ENCODE data around the gene OR6J1.

Gene OR6J1

DNA sequence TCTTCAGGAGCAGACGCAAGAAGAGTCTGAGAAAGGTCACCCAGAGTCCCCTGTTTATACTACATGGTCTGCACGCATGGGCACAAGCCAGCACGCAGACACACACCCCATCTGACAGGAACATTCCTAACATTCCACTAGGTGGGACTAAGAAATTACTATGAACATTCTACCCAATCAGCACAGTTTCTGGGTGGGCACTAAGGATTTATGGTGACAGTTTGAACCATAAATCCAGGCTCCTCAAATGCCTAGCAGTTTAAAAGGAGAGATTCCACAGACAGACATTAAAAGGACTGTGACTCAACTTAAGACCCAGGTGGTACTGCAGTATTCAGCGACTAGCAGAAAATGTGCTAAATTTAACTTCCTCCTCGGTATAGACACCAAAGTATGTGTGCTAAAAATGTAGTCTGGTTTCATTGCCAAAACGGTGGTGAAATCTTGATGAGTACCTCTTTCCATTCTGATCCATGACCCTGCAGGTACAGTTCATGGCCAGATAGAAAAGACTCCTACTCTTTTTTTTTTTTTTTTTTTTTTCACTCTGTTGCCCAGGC lies 29.8 kb downstream of the OR6J1 start:
- H3K27ac ChIP-seq (replicated peaks), result no peak overlapping the region
- no peak for TF ChIP-seq GABPA (IDR thresholded peaks at IDR 0.05; ENCODE audit: low read depth)
- no peak for TF ChIP-seq SPI1 (IDR thresholded peaks at IDR 0.05; ENCODE audit: borderline replicate concordance, low read depth)
- TF ChIP-seq, protein P1, sequence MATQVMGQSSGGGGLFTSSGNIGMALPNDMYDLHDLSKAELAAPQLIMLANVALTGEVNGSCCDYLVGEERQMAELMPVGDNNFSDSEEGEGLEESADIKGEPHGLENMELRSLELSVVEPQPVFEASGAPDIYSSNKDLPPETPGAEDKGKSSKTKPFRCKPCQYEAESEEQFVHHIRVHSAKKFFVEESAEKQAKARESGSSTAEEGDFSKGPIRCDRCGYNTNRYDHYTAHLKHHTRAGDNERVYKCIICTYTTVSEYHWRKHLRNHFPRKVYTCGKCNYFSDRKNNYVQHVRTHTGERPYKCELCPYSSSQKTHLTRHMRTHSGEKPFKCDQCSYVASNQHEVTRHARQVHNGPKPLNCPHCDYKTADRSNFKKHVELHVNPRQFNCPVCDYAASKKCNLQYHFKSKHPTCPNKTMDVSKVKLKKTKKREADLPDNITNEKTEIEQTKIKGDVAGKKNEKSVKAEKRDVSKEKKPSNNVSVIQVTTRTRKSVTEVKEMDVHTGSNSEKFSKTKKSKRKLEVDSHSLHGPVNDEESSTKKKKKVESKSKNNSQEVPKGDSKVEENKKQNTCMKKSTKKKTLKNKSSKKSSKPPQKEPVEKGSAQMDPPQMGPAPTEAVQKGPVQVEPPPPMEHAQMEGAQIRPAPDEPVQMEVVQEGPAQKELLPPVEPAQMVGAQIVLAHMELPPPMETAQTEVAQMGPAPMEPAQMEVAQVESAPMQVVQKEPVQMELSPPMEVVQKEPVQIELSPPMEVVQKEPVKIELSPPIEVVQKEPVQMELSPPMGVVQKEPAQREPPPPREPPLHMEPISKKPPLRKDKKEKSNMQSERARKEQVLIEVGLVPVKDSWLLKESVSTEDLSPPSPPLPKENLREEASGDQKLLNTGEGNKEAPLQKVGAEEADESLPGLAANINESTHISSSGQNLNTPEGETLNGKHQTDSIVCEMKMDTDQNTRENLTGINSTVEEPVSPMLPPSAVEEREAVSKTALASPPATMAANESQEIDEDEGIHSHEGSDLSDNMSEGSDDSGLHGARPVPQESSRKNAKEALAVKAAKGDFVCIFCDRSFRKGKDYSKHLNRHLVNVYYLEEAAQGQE (IDR thresholded peaks at IDR 0.05; ENCODE audit: insufficient replicate concordance, low read depth), result no peak
- TF ChIP-seq POLR2AphosphoS5 (IDR thresholded peaks at IDR 0.05; ENCODE audit: low read depth), result no peak
- TF ChIP-seq, protein P2, sequence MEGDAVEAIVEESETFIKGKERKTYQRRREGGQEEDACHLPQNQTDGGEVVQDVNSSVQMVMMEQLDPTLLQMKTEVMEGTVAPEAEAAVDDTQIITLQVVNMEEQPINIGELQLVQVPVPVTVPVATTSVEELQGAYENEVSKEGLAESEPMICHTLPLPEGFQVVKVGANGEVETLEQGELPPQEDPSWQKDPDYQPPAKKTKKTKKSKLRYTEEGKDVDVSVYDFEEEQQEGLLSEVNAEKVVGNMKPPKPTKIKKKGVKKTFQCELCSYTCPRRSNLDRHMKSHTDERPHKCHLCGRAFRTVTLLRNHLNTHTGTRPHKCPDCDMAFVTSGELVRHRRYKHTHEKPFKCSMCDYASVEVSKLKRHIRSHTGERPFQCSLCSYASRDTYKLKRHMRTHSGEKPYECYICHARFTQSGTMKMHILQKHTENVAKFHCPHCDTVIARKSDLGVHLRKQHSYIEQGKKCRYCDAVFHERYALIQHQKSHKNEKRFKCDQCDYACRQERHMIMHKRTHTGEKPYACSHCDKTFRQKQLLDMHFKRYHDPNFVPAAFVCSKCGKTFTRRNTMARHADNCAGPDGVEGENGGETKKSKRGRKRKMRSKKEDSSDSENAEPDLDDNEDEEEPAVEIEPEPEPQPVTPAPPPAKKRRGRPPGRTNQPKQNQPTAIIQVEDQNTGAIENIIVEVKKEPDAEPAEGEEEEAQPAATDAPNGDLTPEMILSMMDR (IDR thresholded peaks at IDR 0.05; ENCODE audit: insufficient read depth, low read length), result no peak
- peak in 1 of 2 experiments; percentile 17 for DNase-seq (ENCODE audit: low read depth in 1 of 2, low spot score in 1 of 2)
- H3K27me3 ChIP-seq (ENCODE audit: insufficient read depth, poor library complexity, severe bottlenecking), result no peaks in the 10 kb centered on the region
- no peak overlapping the region for H3K4me3 ChIP-seq (replicated peaks; ENCODE audit: insufficient read depth, low read length)

DNA sequence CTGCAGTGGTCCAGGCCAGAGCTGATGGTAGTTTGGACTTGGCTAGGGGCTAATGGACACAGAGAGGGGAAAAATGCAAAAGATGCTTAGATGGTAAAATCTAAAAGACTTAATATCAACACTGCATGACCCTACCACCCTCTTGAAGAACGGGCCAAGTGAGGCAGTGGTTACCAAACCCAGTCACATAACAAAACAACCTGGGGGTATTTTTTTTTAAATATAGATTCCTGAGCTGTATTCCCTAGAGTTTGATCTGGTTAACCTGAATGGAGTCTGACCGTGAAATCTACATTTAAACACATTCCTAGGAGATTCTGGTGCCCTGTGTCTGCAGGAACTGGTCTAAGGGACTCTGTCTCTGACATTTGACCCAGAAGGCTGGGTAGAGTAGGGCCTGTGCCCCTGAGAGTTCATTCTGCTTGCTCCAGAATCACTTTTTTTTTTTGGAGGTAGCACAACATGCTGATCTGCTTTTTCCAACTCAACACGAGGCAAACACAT lies 30.4 kb downstream of the OR6J1 start:
- TF ChIP-seq GABPA (IDR thresholded peaks at IDR 0.05; ENCODE audit: low read depth), result no peak
- TF ChIP-seq, protein P2 (IDR thresholded peaks at IDR 0.05; ENCODE audit: insufficient read depth, low read length), result no peak
- no peak for TF ChIP-seq POLR2AphosphoS5 (IDR thresholded peaks at IDR 0.05; ENCODE audit: low read depth)
- TF ChIP-seq, protein P1 (IDR thresholded peaks at IDR 0.05; ENCODE audit: insufficient replicate concordance, low read depth), result no peak
- TF ChIP-seq SPI1 (IDR thresholded peaks at IDR 0.05; ENCODE audit: borderline replicate concordance, low read depth), result no peak
- H3K4me3 ChIP-seq (replicated peaks; ENCODE audit: insufficient read depth, low read length), result no peak overlapping the region
- DNase-seq (ENCODE audit: low read depth in 1 of 2, low spot score in 1 of 2), result no peak
- H3K27me3 ChIP-seq (ENCODE audit: insufficient read depth, poor library complexity, severe bottlenecking), result no peaks in the 10 kb centered on the region
- no peak overlapping the region for H3K27ac ChIP-seq (replicated peaks)

DNA sequence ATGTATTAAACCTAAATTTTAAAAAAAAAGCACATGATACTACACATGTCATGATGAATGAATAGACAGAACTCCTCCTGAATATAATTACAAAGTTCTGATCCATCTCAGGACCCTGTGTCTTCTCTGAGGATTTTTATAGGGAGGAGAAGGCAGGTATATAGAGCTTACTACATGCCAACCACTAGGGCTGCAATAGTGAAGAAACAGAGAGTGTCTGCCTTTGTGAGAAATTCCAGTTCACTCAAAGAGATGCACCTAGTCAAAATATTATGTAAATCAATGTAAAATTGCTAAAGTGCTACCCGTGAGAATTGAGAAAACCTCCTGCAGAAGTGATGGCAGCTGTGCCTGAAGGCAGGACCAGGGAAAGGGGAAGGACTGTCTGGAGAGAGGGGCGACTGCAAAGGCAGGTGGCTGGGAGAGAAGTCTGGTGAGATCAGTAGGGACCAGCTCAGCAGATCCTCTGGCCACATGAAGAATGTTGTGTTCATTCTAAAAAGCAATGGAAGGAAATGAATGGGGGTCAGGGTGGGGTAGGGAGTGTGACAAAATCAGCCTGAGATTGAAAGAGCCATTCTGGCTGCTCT lies 31.0 kb downstream of the OR6J1 start:
- Histone ChIP-seq H3K27ac (replicated peaks) (no peak overlapping the region), H3K27me3 (ENCODE audit: insufficient read depth, poor library complexity, severe bottlenecking) (no peaks in the 10 kb centered on the region), H3K4me3 (replicated peaks; ENCODE audit: insufficient read depth, low read length) (no peak overlapping the region)
- TF ChIP-seq SPI1 (IDR thresholded peaks at IDR 0.05; ENCODE audit: borderline replicate concordance, low read depth) (no peak), POLR2AphosphoS5 (IDR thresholded peaks at IDR 0.05; ENCODE audit: low read depth) (no peak), GABPA (IDR thresholded peaks at IDR 0.05; ENCODE audit: low read depth) (no peak)
- TF ChIP-seq, protein P1 (IDR thresholded peaks at IDR 0.05; ENCODE audit: insufficient replicate concordance, low read depth), result no peak
- TF ChIP-seq, protein P2 (IDR thresholded peaks at IDR 0.05; ENCODE audit: insufficient read depth, low read length), result no peak
- DNase-seq (ENCODE audit: low read depth in 1 of 2, low spot score in 1 of 2), result peak in 1 of 2 experiments; percentile 18

Measured in HL-60 (cell line).